Panc1 (cell line): ENCODE data around the gene ART5.

Source experiments
- CTCF ChIP-seq: fragments of 450-650 bp; IDR thresholded peaks from 2 replicates; pipeline ENCODE4 v1.5.1; 2017; ENCODE audit warnings: mild to moderate bottlenecking
- REST ChIP-seq, 2 experiments: IDR thresholded peaks; 2 replicates each; pipeline ENCODE4 v1.6.1; 2011 to 2012; ENCODE audit warnings: low read depth in 2 of 2, control low read depth in 1 of 2, low read length in 1 of 2, mild to moderate bottlenecking in 1 of 2, moderate library complexity in 1 of 2; ENCODE audit not compliant: insufficient read depth in 1 of 2
- TCF7L2 ChIP-seq: IDR thresholded peaks from 2 replicates; pipeline ENCODE4 v1.6.1; 2011; ENCODE audit warnings: mild to moderate bottlenecking, low read depth, low read length, inconsistent platforms

GRCh38 chr11:3675971-3676370 is 34.2 kb upstream of the ART5 start:
- TF ChIP-seq CTCF (no peak), TCF7L2 (no peak), REST (IDR thresholded peaks at IDR 0.05; ENCODE audit: insufficient read depth in 1 of 2, low read depth in 2 of 2, low read length in 1 of 2) (no peak)
